ENCODE measurements around the gene CCDC24. TPM values are rescaled to one million over a fixed set of nuclear protein-coding genes. Genes with fewer than 3 reads are reported as not detected.

Gene CCDC24
- total RNA-seq, 4 donors from 2014 or later = 1.6 to 6.1 (median 2.7) TPM

DNA sequence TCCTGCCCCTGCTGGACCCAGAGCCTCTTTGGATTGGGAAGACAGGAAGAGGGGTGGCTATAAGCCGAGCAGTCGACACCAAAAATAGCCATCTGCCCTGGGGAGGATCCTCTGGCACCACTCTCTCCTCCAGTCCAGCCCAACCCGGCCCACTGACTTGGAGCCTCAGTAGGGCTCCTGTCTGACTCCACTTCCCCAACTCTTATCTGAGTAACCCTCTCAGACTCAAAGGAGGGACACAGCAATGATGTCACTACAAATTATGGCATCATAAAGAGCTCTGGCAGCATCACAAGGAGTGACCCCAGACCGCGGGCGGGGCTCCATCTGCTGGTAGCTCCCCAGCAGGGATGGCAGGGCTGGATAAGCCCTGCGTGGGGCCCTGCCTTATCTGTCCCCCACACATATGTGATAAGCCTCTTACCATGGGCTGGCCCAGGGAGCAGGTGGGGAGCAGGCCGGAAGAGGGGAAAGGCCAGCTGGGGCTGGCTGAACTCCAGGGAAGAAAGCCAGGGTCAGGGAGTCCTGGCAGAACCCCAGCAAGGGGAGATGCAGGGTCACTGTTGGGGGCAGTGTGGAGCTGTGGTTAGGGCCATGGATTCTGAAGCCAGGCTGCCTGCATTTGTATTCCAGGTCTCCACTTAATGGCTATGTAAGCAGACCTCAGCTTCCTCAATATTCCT is 44.5 kb downstream of the CCDC24 start:
- TF ChIP-seq POLR2A (IDR thresholded peaks at IDR 0.05) = no peak
- TF ChIP-seq, protein P1, sequence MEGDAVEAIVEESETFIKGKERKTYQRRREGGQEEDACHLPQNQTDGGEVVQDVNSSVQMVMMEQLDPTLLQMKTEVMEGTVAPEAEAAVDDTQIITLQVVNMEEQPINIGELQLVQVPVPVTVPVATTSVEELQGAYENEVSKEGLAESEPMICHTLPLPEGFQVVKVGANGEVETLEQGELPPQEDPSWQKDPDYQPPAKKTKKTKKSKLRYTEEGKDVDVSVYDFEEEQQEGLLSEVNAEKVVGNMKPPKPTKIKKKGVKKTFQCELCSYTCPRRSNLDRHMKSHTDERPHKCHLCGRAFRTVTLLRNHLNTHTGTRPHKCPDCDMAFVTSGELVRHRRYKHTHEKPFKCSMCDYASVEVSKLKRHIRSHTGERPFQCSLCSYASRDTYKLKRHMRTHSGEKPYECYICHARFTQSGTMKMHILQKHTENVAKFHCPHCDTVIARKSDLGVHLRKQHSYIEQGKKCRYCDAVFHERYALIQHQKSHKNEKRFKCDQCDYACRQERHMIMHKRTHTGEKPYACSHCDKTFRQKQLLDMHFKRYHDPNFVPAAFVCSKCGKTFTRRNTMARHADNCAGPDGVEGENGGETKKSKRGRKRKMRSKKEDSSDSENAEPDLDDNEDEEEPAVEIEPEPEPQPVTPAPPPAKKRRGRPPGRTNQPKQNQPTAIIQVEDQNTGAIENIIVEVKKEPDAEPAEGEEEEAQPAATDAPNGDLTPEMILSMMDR (IDR thresholded peaks at IDR 0.05) = no peak
- DNase-seq (ENCODE audit: low spot score in 2 of 2) = no peak
- intact Hi-C loops (cut with DNase I; ENCODE audit: low total_unique reads) = loop anchor here (5.0 kb wide), 1 partner anchor 274 kb away; no protein-coding TSS in a partner anchor
- WGBS, 2 donors = 39 to 53% methylated on average over 7 to 8 of the region's 8 CpGs
- H3K4me3 ChIP-seq (ENCODE audit: low read depth, poor library complexity, severe bottlenecking) = no peak overlapping the region

GRCh38 chr1:44036409-44037139 is 45.2 kb downstream of the CCDC24 start:
- intact Hi-C loops (cut with DNase I; ENCODE audit: low total_unique reads) = loop anchor here (5.0 kb wide), 1 partner anchor 274 kb away; no protein-coding TSS in a partner anchor
- peak; percentile 57 to 93 for DNase-seq (ENCODE audit: low spot score in 2 of 2)
- H3K4me3 ChIP-seq (ENCODE audit: low read depth, poor library complexity, severe bottlenecking) = no peak overlapping the region
- TF ChIP-seq, protein P1 (IDR thresholded peaks at IDR 0.05) = peak in 1 of 3 donors; percentile 72
- TF ChIP-seq POLR2A (IDR thresholded peaks at IDR 0.05) = no peak
- 13 to 15% methylated on average over 6 of the region's 6 CpGs for WGBS, 2 donors

- TF ChIP-seq POLR2A (IDR thresholded peaks at IDR 0.05) = no peak
- TF ChIP-seq, protein P1 (IDR thresholded peaks at IDR 0.05) = no peak
- 53 to 77% methylated on average over 5 of the region's 5 CpGs for WGBS, 2 donors
- intact Hi-C loops (cut with DNase I; ENCODE audit: low total_unique reads) = loop anchor here (5.0 kb wide), 1 partner anchor 275 kb away; no protein-coding TSS in a partner anchor
- DNase-seq (ENCODE audit: low spot score in 2 of 2) = no peak
- H3K4me3 ChIP-seq (ENCODE audit: low read depth, poor library complexity, severe bottlenecking) = no peak overlapping the region
Measured at GRCh38 chr1:44037154-44037553, 45.8 kb downstream of the CCDC24 start.

DNA sequence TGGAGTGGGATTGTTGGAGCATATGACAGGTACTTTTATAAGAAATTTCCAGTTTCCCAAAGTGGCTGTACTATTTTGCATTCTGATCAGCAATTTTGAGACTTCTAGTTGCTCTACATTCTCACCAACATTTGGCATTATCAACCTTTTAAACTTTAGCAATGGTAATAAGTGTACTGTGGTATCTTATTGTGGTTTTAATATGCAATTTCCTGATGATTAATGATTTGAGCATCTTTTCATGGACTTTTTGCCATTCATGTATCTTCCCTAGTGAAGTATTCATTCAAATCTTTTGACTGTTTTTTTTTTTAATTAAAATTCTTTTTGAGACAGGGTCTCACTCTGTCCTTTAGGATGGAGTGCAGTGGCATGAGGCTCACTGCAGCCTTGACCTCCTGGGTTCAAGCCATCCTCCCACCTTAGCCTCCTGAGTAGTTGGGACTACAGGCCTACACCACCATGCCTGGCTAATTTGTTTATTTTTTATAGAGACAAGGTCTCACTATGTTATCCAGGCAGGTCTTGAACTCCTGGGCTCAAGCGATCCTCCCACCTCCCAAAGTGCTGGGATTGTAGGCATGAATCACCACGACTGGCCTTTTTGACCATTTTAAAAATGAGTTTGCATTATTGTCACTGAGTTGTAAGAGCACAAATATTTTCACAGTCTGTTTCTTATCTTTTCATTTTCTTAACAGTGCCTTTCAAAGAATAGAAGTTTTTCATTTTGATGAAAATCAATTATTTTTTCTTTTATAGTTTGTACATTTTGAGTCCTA is 47.7 kb downstream of the CCDC24 start:
- intact Hi-C loops (cut with DNase I; ENCODE audit: low total_unique reads) = loop anchor here (5.0 kb wide), 1 partner anchor 277 kb away; no protein-coding TSS in a partner anchor
- WGBS, 2 donors = 94 to 95% methylated on average over 2 of the region's 2 CpGs
- no peak overlapping the region for H3K4me3 ChIP-seq (ENCODE audit: low read depth, poor library complexity, severe bottlenecking)
- TF ChIP-seq POLR2A (IDR thresholded peaks at IDR 0.05) = no peak
- TF ChIP-seq, protein P1 (IDR thresholded peaks at IDR 0.05) = no peak
- DNase-seq (ENCODE audit: low spot score in 2 of 2) = no peak

GRCh38 chr1:44040418-44040817 is 49.0 kb downstream of the CCDC24 start:
- no peak for DNase-seq (ENCODE audit: low spot score in 2 of 2)
- no peak overlapping the region for H3K4me3 ChIP-seq (ENCODE audit: low read depth, poor library complexity, severe bottlenecking)
- 86 to 93% methylated on average over 2 of the region's 2 CpGs for WGBS, 2 donors
- no peak for TF ChIP-seq POLR2A (IDR thresholded peaks at IDR 0.05)
- TF ChIP-seq, protein P1 (IDR thresholded peaks at IDR 0.05) = no peak
- intact Hi-C loops (cut with DNase I; ENCODE audit: low total_unique reads) = loop anchor here (10.0 kb wide), 1 partner anchor 106 kb away; the partner anchor contains the start of gene ARTN
